BE2C (cell line): ENCODE data around the gene PHLDB3.

Experiments
- DNase-seq: peaks from one replicate; pipeline ENCODE4 v3.0.0-alpha.2; 2020
- H3K27me3 ChIP-seq: fragments of 250-450 bp; sonication (Bioruptor Pico); 2 replicates; pipeline ENCODE4 v1.5.1; 2020; ENCODE audit warnings: mild to moderate bottlenecking
- H3K36me3 ChIP-seq: fragments of 250-450 bp; sonication (Bioruptor Pico); 2 replicates; pipeline ENCODE4 v1.5.1; 2020; ENCODE audit warnings: mild to moderate bottlenecking
- H3K4me1 ChIP-seq: fragments of 250-450 bp; sonication (Bioruptor Pico); 2 replicates; pipeline ENCODE4 v1.5.1; 2020
- H3K4me3 ChIP-seq: 2 replicates; pipeline ENCODE4 v1.5.1; 2011; ENCODE audit warnings: low read depth, low read length
- H3K9me3 ChIP-seq: fragments of 250-450 bp; sonication (Bioruptor Pico); 2 replicates; pipeline ENCODE4 v1.5.1; 2020
- CTCF ChIP-seq: IDR thresholded peaks from 2 replicates; pipeline ENCODE4 v1.5.1; 2012; ENCODE audit warnings: mild to moderate bottlenecking, low read depth, low read length

The PHLDB3 gene

GRCh38 chr19:43460362-43461016 is 44.1 kb downstream of the PHLDB3 start:
- Histone ChIP-seq H3K4me3 (no peak overlapping the region), H3K9me3 (no peaks in the 10 kb centered on the region)
- no peak for TF ChIP-seq CTCF

GRCh38 chr19:43457809-43458208 is 46.7 kb downstream of the PHLDB3 start:
- Histone ChIP-seq H3K27me3 (no peaks in the 10 kb centered on the region; the same call in 1 of the 2 replicates), H3K36me3 (no peaks in the 10 kb centered on the region), H3K9me3 (no peaks in the 10 kb centered on the region), H3K4me3 (no peak overlapping the region), H3K4me1 (no peaks in the 10 kb centered on the region)
- DNase-seq = no peak
- TF ChIP-seq CTCF = no peak

More at GRCh38 chr19:43460362-43461016, 44.1 kb downstream of the PHLDB3 start:
- Histone ChIP-seq H3K27me3 (no peaks in the 10 kb centered on the region; the same call in 1 of the 2 replicates), H3K4me1 (no peaks in the 10 kb centered on the region), H3K36me3 (no peaks in the 10 kb centered on the region)
- DNase-seq = no peak

GRCh38 chr19:43455321-43456113 is 49.0 kb downstream of the PHLDB3 start:
- no peaks in the 10 kb centered on the region for H3K4me1 ChIP-seq
- H3K4me3 ChIP-seq = no peak overlapping the region
- H3K36me3 ChIP-seq = no peaks in the 10 kb centered on the region
- H3K27me3 ChIP-seq = no peaks in the 10 kb centered on the region
- H3K9me3 ChIP-seq = no peaks in the 10 kb centered on the region
- DNase-seq = no peak
- TF ChIP-seq CTCF = no peak

- H3K27me3 ChIP-seq = no peaks in the 10 kb centered on the region
- no peak for TF ChIP-seq CTCF
- no peaks in the 10 kb centered on the region for H3K36me3 ChIP-seq
- H3K4me3 ChIP-seq = no peak overlapping the region
- H3K9me3 ChIP-seq = no peaks in the 10 kb centered on the region
- no peaks in the 10 kb centered on the region for H3K4me1 ChIP-seq
- DNase-seq = no peak
Observed at GRCh38 chr19:43454031-43454430, 50.5 kb downstream of the PHLDB3 start.

- Histone ChIP-seq H3K9me3 (no peaks in the 10 kb centered on the region), H3K36me3 (no peaks in the 10 kb centered on the region), H3K4me3 (no peak overlapping the region), H3K27me3 (no peaks in the 10 kb centered on the region), H3K4me1 (no peaks in the 10 kb centered on the region)
- no peak for TF ChIP-seq CTCF
- DNase-seq = no peak
Observed at GRCh38 chr19:43452582-43452981, 52.0 kb downstream of the PHLDB3 start.

- Histone ChIP-seq H3K27me3 (no peaks in the 10 kb centered on the region), H3K36me3 (no peaks in the 10 kb centered on the region), H3K9me3 (no peaks in the 10 kb centered on the region), H3K4me3 (no peak overlapping the region), H3K4me1 (no peaks in the 10 kb centered on the region)
- DNase-seq = no peak
- TF ChIP-seq CTCF = no peak
Observed at GRCh38 chr19:43450545-43450997, 54.0 kb downstream of the PHLDB3 start.
